HepG2 (cell line): ENCODE data around the gene NFATC3. TPM values are rescaled to one million over a fixed set of nuclear protein-coding genes. Genes with fewer than 3 reads are reported as not detected.

Experiments
- ATAC-seq: fragments of 200-7000 bp; cut with Tn5 transposase; 3 replicates; pipeline ENCODE4 v1.9.1; 2020; ENCODE audit warnings: mild to moderate bottlenecking, moderate library complexity
- BruUV-seq: library from RNA; stranded (reverse); fragments of 400-500 nt; replicated peaks from 2 replicates; lab custom pipeline; 2021; lab: Mats Ljungman, UMichigan
- CTCF ChIA-PET: fragments of 300-600 bp; formaldehyde crosslinking; extraction: SDS; loops from one replicate; lab custom pipeline; 2021; ENCODE audit warnings: low total read pairs, inconsistent platforms, low intra/inter-chr PET ratio; lab: Yijun Ruan, JAX
- POLR2A ChIA-PET: fragments of 350-600 bp; sonication (Branson Sonifier 250); formaldehyde crosslinking; loops from one replicate; lab custom pipeline; 2020; ENCODE audit warnings: antibody characterized with exemption, inconsistent platforms; lab: Yijun Ruan, JAX
- DNase-seq: peaks from one replicate; pipeline ENCODE4 v3.0.0-alpha.2; 2015; ENCODE audit warnings: low spot score
- FAIRE-seq: peaks from 3 replicates; lab custom pipeline; 2011; peaks lifted over from hg19 to GRCh38; lab: Jason Lieb, UNC
- H2AFZ ChIP-seq: one replicate; pipeline ENCODE4 v1.6.1; 2011; ENCODE audit warnings: low read length, inconsistent platforms
- H3K27ac ChIP-seq: fragments of 300-600 bp; 3 replicates; pipeline ENCODE4 v1.8.0; 2011; ENCODE audit warnings: mixed run types, mild to moderate bottlenecking, mixed read lengths, low read length, inconsistent platforms; ENCODE audit not compliant: insufficient read depth; ENCODE audit errors: extremely low read length
- H3K27me3 ChIP-seq, 2 experiments: fragments of 200-600 bp in 1 of 2; 2 replicates in 1 of 2; 3 replicates in 1 of 2; pipeline versions ENCODE4 v1.6.0 to v1.8.0; 2011; ENCODE audit warnings: low read length in 2 of 2, mild to moderate bottlenecking in 2 of 2, moderate library complexity in 2 of 2, inconsistent platforms in 1 of 2; ENCODE audit not compliant: insufficient read depth in 2 of 2, control insufficient read depth in 1 of 2
- H3K36me3 ChIP-seq, 2 experiments: fragments of 200-600 bp in 1 of 2; replicated peaks in 1 of 2; 2 replicates in 1 of 2; 3 replicates in 1 of 2; pipeline versions ENCODE4 v1.5.1 to v1.8.0; 2011; ENCODE audit warnings: low read length in 2 of 2, inconsistent platforms in 1 of 2; ENCODE audit not compliant: insufficient read depth in 2 of 2, control insufficient read depth in 1 of 2
- H3K4me1 ChIP-seq: 2 replicates; pipeline ENCODE4 v1.5.1; 2012; ENCODE audit warnings: low read length, inconsistent platforms; ENCODE audit not compliant: insufficient read depth
- H3K4me2 ChIP-seq: 2 replicates; pipeline ENCODE4 v1.6.0; 2011; ENCODE audit warnings: low read depth, low read length, inconsistent platforms
- H3K4me3 ChIP-seq, 3 experiments: fragments of 200-600 bp in 1 of 3; sonication (generic), shearing (Covaris generic) in 1 of 3; replicated peaks in 1 of 3; 2 replicates each; pipeline ENCODE4 v1.5.1; 2011 to 2016; ENCODE audit warnings: low read length in 3 of 3, inconsistent platforms in 2 of 3, low read depth in 2 of 3, mild to moderate bottlenecking in 2 of 3, control low read depth in 1 of 3, mixed read lengths in 1 of 3; ENCODE audit not compliant: insufficient read depth in 1 of 3
- H3K79me2 ChIP-seq: one replicate; pipeline ENCODE4 v1.6.1; 2011; ENCODE audit warnings: low read length, inconsistent platforms; ENCODE audit not compliant: insufficient read depth
- H3K9ac ChIP-seq: 2 replicates; pipeline ENCODE4 v1.6.0; 2011; ENCODE audit warnings: mild to moderate bottlenecking, low read depth, low read length, inconsistent platforms; ENCODE audit not compliant: insufficient read depth
- H3K9me3 ChIP-seq: 2 replicates; pipeline ENCODE4 v1.5.1; 2012; ENCODE audit warnings: mild to moderate bottlenecking, low read length
- H4K20me1 ChIP-seq: 2 replicates; pipeline ENCODE4 v1.6.0; 2011; ENCODE audit warnings: inconsistent platforms, mild to moderate bottlenecking, low read length, moderate library complexity; ENCODE audit not compliant: insufficient read depth
- FOXA1 ChIP-seq, 2 experiments: fragments of 450-650 bp in 1 of 2; sonication (generic) in 1 of 2; formaldehyde crosslinking in 1 of 2; IDR thresholded peaks; 2 replicates each; pipeline versions ENCODE4 v1.4.0 to v1.6.1; 2016 to 2020; ENCODE audit warnings: missing genetic modification reagents in 1 of 2
- FUBP1 ChIP-seq: sonication (generic); formaldehyde crosslinking; IDR thresholded peaks from 2 replicates; pipeline ENCODE4 v1.5.1; 2020; ENCODE audit warnings: missing genetic modification reagents, mild to moderate bottlenecking, borderline replicate concordance
- GMEB2 ChIP-seq: IDR thresholded peaks from 2 replicates; pipeline ENCODE4 v1.6.1; 2016; ENCODE audit warnings: missing biosample characterization, missing genetic modification reagents, low read depth
- KDM5B ChIP-seq: sonication (generic); formaldehyde crosslinking; IDR thresholded peaks from 2 replicates; pipeline ENCODE4 v1.4.0; 2020; ENCODE audit warnings: missing genetic modification reagents, mild to moderate bottlenecking, borderline replicate concordance
- MED1 ChIP-seq: sonication (generic); formaldehyde crosslinking; IDR thresholded peaks from 2 replicates; pipeline ENCODE4 v1.4.0; 2020; ENCODE audit warnings: missing genetic modification reagents
- NAIF1 ChIP-seq: sonication (generic); formaldehyde crosslinking; IDR thresholded peaks from 2 replicates; pipeline ENCODE4 v1.5.0; 2020; ENCODE audit warnings: mild to moderate bottlenecking, missing genetic modification reagents, borderline replicate concordance
- NFKBIZ ChIP-seq: IDR thresholded peaks from 2 replicates; pipeline ENCODE4 v1.6.1; 2018; ENCODE audit warnings: missing genetic modification reagents, missing compliant biosample characterization
- SP4 ChIP-seq: sonication (generic); formaldehyde crosslinking; IDR thresholded peaks from 2 replicates; pipeline ENCODE4 v1.8.1; 2023; ENCODE audit warnings: mild to moderate bottlenecking, missing genetic modification reagents
- SRSF4 ChIP-seq: fragments of 200-400 bp; formaldehyde crosslinking; IDR thresholded peaks from one replicate; pipeline ENCODE4 v1.6.1; 2018; ENCODE audit warnings: mild to moderate bottlenecking, low read depth, low read length, moderate library complexity; ENCODE audit not compliant: poor library complexity, severe bottlenecking
- ZBTB25 ChIP-seq: IDR thresholded peaks from 2 replicates; pipeline ENCODE4 v1.6.1; 2018; ENCODE audit warnings: missing genetic modification reagents
- ZNF274 ChIP-seq: sonication (generic); formaldehyde crosslinking; IDR thresholded peaks from 2 replicates; pipeline ENCODE4 v1.5.1; 2020; ENCODE audit warnings: mild to moderate bottlenecking, missing genetic modification reagents
- ZNF3 ChIP-seq: IDR thresholded peaks from 2 replicates; pipeline ENCODE4 v1.7.0; 2017; ENCODE audit warnings: inconsistent platforms
- ZNF331 ChIP-seq: sonication (generic); formaldehyde crosslinking; IDR thresholded peaks from 2 replicates; pipeline ENCODE4 v1.4.0; 2020; ENCODE audit warnings: missing genetic modification reagents
- ZNF549 ChIP-seq: sonication (generic); formaldehyde crosslinking; IDR thresholded peaks from 2 replicates; pipeline ENCODE4 v1.5.0; 2020; ENCODE audit warnings: missing genetic modification reagents
- ZNF639 ChIP-seq: conservative IDR thresholded peaks from 2 replicates; pipeline ENCODE4 v1.6.1; 2018; ENCODE audit warnings: missing genetic modification reagents
- ZNF670 ChIP-seq: sonication (generic); formaldehyde crosslinking; IDR thresholded peaks from 2 replicates; pipeline ENCODE4 v1.8.0; 2022; ENCODE audit warnings: mild to moderate bottlenecking, missing genetic modification reagents, borderline replicate concordance
- WGBS: methylation state at CpG from one replicate; pipeline ENCODE4 v1.1.6; 2017; ENCODE audit warnings: low lambda C conversion rate; 5-methylcytosine and 5-hydroxymethylcytosine counted together
- in situ Hi-C: cut with HindIII; loops from 2 replicates; pipeline ENCODE4 v1.10.0; 2017; ENCODE audit warnings: low pct_unique_long_range_greater_than_20kb; ENCODE audit not compliant: extremely low pct_ligation_motif_present
- intact Hi-C: fragments of 100-400 bp; cut with micrococcal nuclease; formaldehyde crosslinking; loops from one replicate; pipeline ENCODE4 v1.10.0; 2022; ENCODE audit not compliant: unreplicated experiment
- polyA plus RNA-seq, 8 experiments: library from polyadenylated mRNA; depleted of rRNA in 3 of 8; stranded (reverse) in 7 of 8; unstranded in 1 of 8; fragments of >200 nt; fragmentation: Illumina TruSeq in 4 of 8; extraction: Trizol in 4 of 8; gene quantifications; 2 replicates each; pipeline versions ENCODE4 v1.2.1 to v1.2.3, GENCODE V29; 2011 to 2016; ENCODE audit warnings: low read depth in 4 of 8, missing spikeins in 1 of 8, mixed read lengths in 1 of 8; ENCODE audit not compliant: insufficient read depth in 1 of 8
- total RNA-seq, 5 experiments: library from RNA; depleted of rRNA; stranded (reverse); fragments of >200 nt; fragmentation: Illumina TruSeq; extraction: Trizol; gene quantifications; 2 replicates each; pipeline ENCODE4 v1.2.3, GENCODE V29; 2016; ENCODE audit warnings: low read depth in 1 of 5

NFATC3 gene
- total and polyA plus RNA-seq, 2 of the 13 experiments (the other 11 are each of a cell fraction or from before 2014, with no cell fraction given), result 52.6 to 62.7 TPM

- TF ChIP-seq GMEB2 (CRISPR knock-in tag) (no peak), SP4 (CRISPR knock-in tag) (no peak), ZNF274 (CRISPR knock-in tag) (no peak), KDM5B (no peak), ZNF670 (CRISPR knock-in tag) (no peak), ZNF3 (CRISPR knock-in tag) (no peak), NFKBIZ (CRISPR knock-in tag) (no peak), SRSF4 (no peak)
Measured at GRCh38 chr16:68270353-68270752, 185.2 kb downstream of the NFATC3 start (continued).

GRCh38 chr16:68272507-68273209 is 187.5 kb downstream of the NFATC3 start:
- POLR2A ChIA-PET, result interaction anchor here (0.6 to 2.4 kb wide), 5 partner anchors 8 to 193 kb away, joined by 3 to 9 read pairs (median 4); partner anchors contain the start of genes PRMT7 and SLC7A6OS
- ATAC-seq (no peak), DNase-seq (no peak), FAIRE-seq (no peak)
- no peak overlapping the region for H2AFZ ChIP-seq
- H3K9me3 ChIP-seq, result no peaks in the 10 kb centered on the region
- H3K36me3 ChIP-seq, result peaks cover 19 to 36% of the 10 kb centered on the region in 2 experiments
- no TSS peak for BruUV-seq
- CTCF ChIA-PET, result no interaction called here
- no peak overlapping the region for H3K4me3 ChIP-seq
- H3K4me1 ChIP-seq, result peaks cover 80% of the 10 kb centered on the region
- peaks cover 31% of the 10 kb centered on the region for H4K20me1 ChIP-seq
- H3K4me2 ChIP-seq, result no peak overlapping the region
- 94% methylated on average over 4 of the region's 4 CpGs for WGBS
- peaks cover 82% of the 10 kb centered on the region for H3K79me2 ChIP-seq
- H3K27ac ChIP-seq, result peak overlapping the region; percentile 23
- H3K27me3 ChIP-seq, result no peaks in the 10 kb centered on the region
- intact Hi-C loops (no loop called here), in situ Hi-C loops (no loop called here)
- H3K9ac ChIP-seq, result no peak overlapping the region
- TF ChIP-seq FOXA1 (IDR thresholded peaks at IDR 0.05) (no peak), FOXA1 (CRISPR knock-in tag; IDR thresholded peaks at IDR 0.05) (0 out of 2 replicates have a peak, but pooled peaks have one; percentile 4), ZNF639 (CRISPR knock-in tag) (no peak), ZNF331 (CRISPR knock-in tag) (no peak), NAIF1 (CRISPR knock-in tag) (no peak), ZNF549 (CRISPR knock-in tag) (no peak), ZBTB25 (no peak), FUBP1 (no peak), MED1 (no peak)
